ENCODE data around the gene SEMA6B. TPM values are rescaled to one million over a fixed set of nuclear protein-coding genes. Genes with fewer than 3 reads are reported as not detected.

The SEMA6B gene
- polyA plus RNA-seq, 1 of the 3 experiments (the other 2 are of a cell fraction), result 3.7 TPM

- no peak overlapping the region for H3K9ac ChIP-seq
- no peaks in the 10 kb centered on the region for H3K9me3 ChIP-seq
- no peaks in the 10 kb centered on the region for H3K9me2 ChIP-seq
- DNase-seq, result no peak
- 0 out of 4 replicates have a peak, but pooled peaks cover 0 to 7% of the 10 kb centered on the region in 2 experiments for H3K4me1 ChIP-seq (ENCODE audit: control insufficient read depth in 1 of 2, insufficient read depth in 2 of 2, low read depth in 1 of 2, low read length in 1 of 2)
- peaks cover 0 to 38% of the 10 kb centered on the region in 2 experiments for H3K36me3 ChIP-seq (replicated peaks in 1 of 2; ENCODE audit: control insufficient read depth in 1 of 2, insufficient read depth in 2 of 2, low read length in 1 of 2)
- CTCF ChIA-PET, result interaction anchor here (4.1 kb wide), 1 partner anchor 20 kb away, joined by 24 read pairs; no protein-coding TSS in a partner anchor
- POLR2A ChIA-PET, result interaction anchor here (0.6 to 0.7 kb wide), 2 partner anchors 10 to 1952 kb away, joined by 3 read pairs; no protein-coding TSS in a partner anchor
- WGBS (ENCODE audit: low lambda C conversion rate), result 100% methylated on average over 2 of the region's 23 CpGs
- H3K79me2 ChIP-seq (ENCODE audit: insufficient read depth), result no peaks in the 10 kb centered on the region
- no peak overlapping the region for H2AFZ ChIP-seq (ENCODE audit: low read depth)
- H4K20me1 ChIP-seq (ENCODE audit: insufficient read depth), result no peaks in the 10 kb centered on the region
- no peak for TF ChIP-seq USF2 (IDR thresholded peaks at IDR 0.05; ENCODE audit: borderline replicate concordance, low read depth, low read length)
- no peak for TF ChIP-seq ELF1 (IDR thresholded peaks at IDR 0.05)
- no peak for TF ChIP-seq RFX5 (IDR thresholded peaks at IDR 0.05; ENCODE audit: low read length)
- no peak for TF ChIP-seq NRF1 (IDR thresholded peaks at IDR 0.05; ENCODE audit: low read depth, low read length)
- TF ChIP-seq CHD2 (IDR thresholded peaks at IDR 0.05; ENCODE audit: low read length, partially characterized antibody), result no peak
- TF ChIP-seq RAD21 (IDR thresholded peaks at IDR 0.05; ENCODE audit: low read length), result no peak
- no peak for TF ChIP-seq EZH2phosphoT487 (IDR thresholded peaks at IDR 0.05; ENCODE audit: borderline replicate concordance, low read depth)
- TF ChIP-seq REST (IDR thresholded peaks at IDR 0.05; ENCODE audit: low read depth, low read length), result no peak
- no peak for TF ChIP-seq USF1 (IDR thresholded peaks at IDR 0.05; ENCODE audit: borderline replicate concordance, low read depth)
- TF ChIP-seq CTCF (IDR thresholded peaks at IDR 0.05), result no peak
- no peak for TF ChIP-seq TEAD4 (IDR thresholded peaks at IDR 0.05; ENCODE audit: borderline replicate concordance, insufficient read depth)
- no peak for TF ChIP-seq FOXJ3 (CRISPR knock-in tag; IDR thresholded peaks at IDR 0.05)
- TF ChIP-seq IRF3 (IDR thresholded peaks at IDR 0.05; ENCODE audit: low read depth, low read length), result no peak
- no peak for TF ChIP-seq ZBTB33 (IDR thresholded peaks at IDR 0.05; ENCODE audit: borderline replicate concordance, low read depth)
- no peak for TF ChIP-seq RXRA (IDR thresholded peaks at IDR 0.05; ENCODE audit: borderline replicate concordance, low read depth)
- TF ChIP-seq FOXM1 (IDR thresholded peaks at IDR 0.05; ENCODE audit: low read depth), result no peak
- TF ChIP-seq POLR2AphosphoS5 (IDR thresholded peaks at IDR 0.05; ENCODE audit: low read depth, low read length), result no peak
- no peak for TF ChIP-seq GABPA (IDR thresholded peaks at IDR 0.05; ENCODE audit: low read depth)
- H3K4me2 ChIP-seq, result no peak overlapping the region
- peaks cover 3% of the 10 kb centered on the region for H3F3A ChIP-seq (replicated peaks; ENCODE audit: insufficient read depth)
- H3K27ac ChIP-seq (ENCODE audit: low read depth in 2 of 2, low read length in 1 of 2), result no peak overlapping the region
- no peak overlapping the region for H3K4me3 ChIP-seq (ENCODE audit: low read depth in 2 of 2, low read length in 1 of 2)
- no peaks in the 10 kb centered on the region for H3K27me3 ChIP-seq (ENCODE audit: insufficient read depth)
Observed at GRCh38 chr19:4504297-4504701, 55.2 kb downstream of the SEMA6B start.
